ENCODE results near the gene OSBPL2. TPM values are rescaled to one million over a fixed set of nuclear protein-coding genes. Genes with fewer than 3 reads are reported as not detected.

Gene OSBPL2
- total and polyA plus RNA-seq, 2 experiments from 2014 or later: 22.2 to 27.9 TPM

DNA sequence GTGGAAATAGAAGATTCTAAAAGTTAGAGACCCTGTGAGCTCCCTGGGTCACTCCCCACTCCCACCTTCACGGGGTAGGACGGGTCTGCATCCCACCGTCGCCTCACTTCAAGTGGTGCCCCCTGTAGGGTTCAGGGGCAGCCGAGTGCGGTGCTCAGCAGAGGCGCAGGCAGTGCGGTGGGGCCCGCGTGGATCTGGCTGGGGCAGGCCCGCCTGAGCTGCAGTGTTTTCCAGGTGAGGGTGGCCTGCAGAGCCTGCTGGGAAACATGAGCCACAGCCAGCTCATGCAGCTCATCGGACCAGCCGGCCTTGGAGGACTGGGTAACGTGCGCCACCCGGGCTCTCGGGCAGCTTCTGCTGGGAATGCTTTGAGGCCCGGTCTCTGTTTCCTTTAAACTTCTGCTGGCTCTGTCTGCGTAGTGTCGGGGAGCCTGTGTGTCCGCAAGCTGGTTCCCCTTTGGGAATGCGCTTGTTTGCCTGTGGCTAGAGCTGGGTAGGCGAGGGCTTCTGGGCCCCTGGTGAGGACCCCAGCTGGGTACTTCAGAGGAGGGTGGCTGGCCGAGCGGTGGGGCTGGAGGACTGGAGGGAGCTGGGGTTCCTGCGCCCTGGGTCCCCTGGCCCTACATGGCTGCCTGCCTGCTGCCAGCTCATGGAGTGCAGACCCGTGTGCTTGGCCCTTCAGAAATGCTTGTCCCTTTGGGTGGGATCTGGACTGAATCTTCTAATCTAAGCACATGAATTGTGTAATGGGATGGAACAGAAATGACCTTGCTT lies 68.3 kb downstream of the OSBPL2 start:
- TF ChIP-seq EZH2 (IDR thresholded peaks at IDR 0.05; ENCODE audit: insufficient read depth, poor library complexity, severe bottlenecking) (no peak), EZH2phosphoT487 (IDR thresholded peaks at IDR 0.05; ENCODE audit: insufficient read depth, low read depth) (no peak)
- no peaks in the 10 kb centered on the region for H3F3A ChIP-seq (ENCODE audit: insufficient read depth)
- H3K4me3 ChIP-seq: no peak overlapping the region
- peaks cover 6% of the 10 kb centered on the region; the same call in 1 of the 2 replicates for H4K20me1 ChIP-seq (ENCODE audit: insufficient read depth)
- H3K4me1 ChIP-seq (ENCODE audit: insufficient read depth): peaks cover 14% of the 10 kb centered on the region
- H3K79me2 ChIP-seq (ENCODE audit: insufficient read depth): peaks cover 45% of the 10 kb centered on the region
- no peaks in the 10 kb centered on the region for H3K27me3 ChIP-seq (replicated peaks; ENCODE audit: insufficient read depth)
- no peak overlapping the region for H3K9ac ChIP-seq
- no peak for DNase-seq
- in situ Hi-C loops (cut with MboI): no loop called here
- H3K9me3 ChIP-seq (ENCODE audit: low read depth): no peaks in the 10 kb centered on the region
- no peak overlapping the region for H3K27ac ChIP-seq
- H3K36me3 ChIP-seq (ENCODE audit: low read depth): peaks cover 8% of the 10 kb centered on the region; the same call in 1 of the 2 replicates
- H2AFZ ChIP-seq: no peak overlapping the region
- H3K4me2 ChIP-seq (ENCODE audit: unreplicated experiment): no peak overlapping the region
- H3K9me2 ChIP-seq (ENCODE audit: insufficient read depth): no peaks in the 10 kb centered on the region
- 92 to 97% methylated on average over 20 to 27 of the region's 27 CpGs for WGBS, 2 experiments (ENCODE audit: low coverage in 1 of 2, low lambda C conversion rate in 2 of 2, missing lambda C conversion rate in 2 of 2)

DNA sequence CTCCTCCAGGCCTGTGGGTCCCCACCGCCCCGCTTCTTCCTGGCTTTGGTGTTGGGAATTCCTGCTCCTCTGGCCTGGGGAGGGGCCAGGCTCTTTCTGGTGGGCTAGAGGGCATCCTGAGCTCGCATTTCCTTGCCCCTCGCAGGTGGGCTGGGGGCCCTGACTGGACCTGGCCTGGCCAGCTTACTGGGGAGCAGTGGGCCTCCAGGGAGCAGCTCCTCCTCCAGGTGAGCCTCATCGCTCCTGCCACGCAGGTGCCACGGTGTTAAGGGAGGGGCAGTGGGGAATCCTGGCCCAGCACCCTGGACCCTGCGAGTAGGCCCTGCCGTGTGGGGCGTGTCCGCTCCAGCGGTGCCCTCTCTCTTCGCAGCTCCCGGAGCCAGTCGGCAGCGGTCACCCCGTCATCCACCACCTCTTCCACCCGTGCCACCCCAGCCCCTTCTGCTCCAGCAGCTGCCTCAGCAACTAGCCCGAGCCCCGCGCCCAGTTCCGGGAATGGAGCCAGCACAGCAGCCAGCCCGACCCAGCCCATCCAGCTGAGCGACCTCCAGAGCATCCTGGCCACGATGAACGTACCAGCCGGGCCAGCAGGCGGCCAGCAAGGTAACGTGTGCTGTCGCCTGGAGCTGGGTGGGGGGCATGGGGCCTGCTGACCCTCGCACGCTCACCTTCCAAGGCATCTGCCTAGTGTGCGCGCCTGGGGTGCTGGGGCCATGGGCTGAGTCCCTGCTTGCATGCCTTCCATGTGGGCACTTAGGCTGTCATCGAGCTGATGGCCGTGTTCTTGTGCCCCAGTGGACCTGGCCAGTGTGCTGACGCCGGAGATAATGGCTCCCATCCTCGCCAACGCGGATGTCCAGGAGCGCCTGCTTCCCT lies 69.1 kb downstream of the OSBPL2 start:
- DNase-seq: no peak
- WGBS, 2 experiments (ENCODE audit: low coverage in 1 of 2, low lambda C conversion rate in 2 of 2, missing lambda C conversion rate in 2 of 2): 90 to 91% methylated on average over 38 to 42 of the region's 42 CpGs
- Histone ChIP-seq H3K9me2 (ENCODE audit: insufficient read depth) (no peaks in the 10 kb centered on the region), H3K27me3 (replicated peaks; ENCODE audit: insufficient read depth) (no peaks in the 10 kb centered on the region), H2AFZ (no peak overlapping the region), H3K9ac (no peak overlapping the region), H4K20me1 (ENCODE audit: insufficient read depth) (peaks cover 6% of the 10 kb centered on the region; the same call in 1 of the 2 replicates), H3K36me3 (ENCODE audit: low read depth) (peaks cover 8% of the 10 kb centered on the region; the same call in 1 of the 2 replicates), H3K4me2 (ENCODE audit: unreplicated experiment) (no peak overlapping the region), H3F3A (ENCODE audit: insufficient read depth) (no peaks in the 10 kb centered on the region), H3K4me3 (no peak overlapping the region), H3K9me3 (ENCODE audit: low read depth) (no peaks in the 10 kb centered on the region), H3K79me2 (ENCODE audit: insufficient read depth) (peaks cover 45% of the 10 kb centered on the region), H3K27ac (no peak overlapping the region), H3K4me1 (ENCODE audit: insufficient read depth) (peaks cover 14% of the 10 kb centered on the region)
- in situ Hi-C loops (cut with MboI): no loop called here
- no peak for TF ChIP-seq EZH2phosphoT487 (IDR thresholded peaks at IDR 0.05; ENCODE audit: insufficient read depth, low read depth)
- no peak for TF ChIP-seq EZH2 (IDR thresholded peaks at IDR 0.05; ENCODE audit: insufficient read depth, poor library complexity, severe bottlenecking)

DNA sequence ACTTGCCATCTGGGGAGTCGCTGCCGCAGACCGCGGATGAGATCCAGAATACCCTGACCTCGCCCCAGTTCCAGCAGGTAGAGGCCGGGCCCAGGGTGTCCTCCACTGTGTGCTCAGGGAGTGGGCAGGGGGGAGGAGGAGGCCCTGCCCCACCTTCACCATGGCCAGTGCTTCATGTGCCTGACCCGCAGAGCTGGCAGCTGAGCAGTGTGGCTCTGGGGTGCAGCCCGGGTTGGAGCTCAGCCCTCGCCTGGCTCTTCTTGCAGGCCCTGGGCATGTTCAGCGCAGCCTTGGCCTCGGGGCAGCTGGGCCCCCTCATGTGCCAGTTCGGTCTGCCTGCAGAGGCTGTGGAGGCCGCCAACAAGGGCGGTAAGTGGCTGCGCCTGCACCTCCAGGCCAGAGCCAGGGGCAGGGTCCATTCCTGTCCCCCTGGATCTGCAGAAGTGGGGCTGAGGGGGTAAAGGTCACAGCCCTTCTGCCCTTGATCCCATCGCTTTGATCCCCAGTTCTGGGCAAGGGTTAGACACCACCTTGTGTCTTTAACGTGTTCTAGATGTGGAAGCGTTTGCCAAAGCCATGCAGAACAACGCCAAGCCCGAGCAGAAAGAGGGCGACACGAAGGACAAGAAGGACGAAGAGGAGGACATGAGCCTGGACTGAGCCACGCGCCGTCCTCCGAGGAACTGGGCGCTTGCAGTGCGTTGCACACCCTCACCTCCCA lies 69.9 kb downstream of the OSBPL2 start:
- in situ Hi-C loops (cut with MboI): no loop called here
- TF ChIP-seq EZH2phosphoT487 (IDR thresholded peaks at IDR 0.05; ENCODE audit: insufficient read depth, low read depth) (no peak), EZH2 (IDR thresholded peaks at IDR 0.05; ENCODE audit: insufficient read depth, poor library complexity, severe bottlenecking) (no peak)
- no peak overlapping the region for H3K9ac ChIP-seq
- no peaks in the 10 kb centered on the region for H3K9me2 ChIP-seq (ENCODE audit: insufficient read depth)
- no peak overlapping the region for H2AFZ ChIP-seq
- no peaks in the 10 kb centered on the region for H3K9me3 ChIP-seq (ENCODE audit: low read depth)
- peaks cover 6% of the 10 kb centered on the region; the same call in 1 of the 2 replicates for H4K20me1 ChIP-seq (ENCODE audit: insufficient read depth)
- H3K4me3 ChIP-seq: no peak overlapping the region
- WGBS, 2 experiments (ENCODE audit: low coverage in 1 of 2, low lambda C conversion rate in 2 of 2, missing lambda C conversion rate in 2 of 2): 87 to 90% methylated on average over 26 to 29 of the region's 29 CpGs
- no peak overlapping the region for H3K27ac ChIP-seq
- no peak for DNase-seq
- H3K4me2 ChIP-seq (ENCODE audit: unreplicated experiment): no peak overlapping the region
- peaks cover 14% of the 10 kb centered on the region for H3K4me1 ChIP-seq (ENCODE audit: insufficient read depth)
- H3K27me3 ChIP-seq (replicated peaks; ENCODE audit: insufficient read depth): no peaks in the 10 kb centered on the region
- peaks cover 8% of the 10 kb centered on the region; the same call in 1 of the 2 replicates for H3K36me3 ChIP-seq (ENCODE audit: low read depth)
- H3F3A ChIP-seq (ENCODE audit: insufficient read depth): no peaks in the 10 kb centered on the region
- H3K79me2 ChIP-seq (ENCODE audit: insufficient read depth): peaks cover 42% of the 10 kb centered on the region
